Smooth muscle cell (in vitro differentiated cells): Measurements from ENCODE around the gene XKR7. TPM values are rescaled to one million over a fixed set of nuclear protein-coding genes. Genes with fewer than 3 reads are reported as not detected.

ENCODE experiments used
- DNase-seq: peaks from one replicate; lab custom pipeline; 2025; ENCODE audit not compliant: unreplicated experiment; lab: John Stamatoyannopoulos, UW
- H2AFZ ChIP-seq: fragments of 200-600 bp; sonication (generic); 2 replicates; pipeline ENCODE4 v1.6.0; 2016; ENCODE audit warnings: antibody characterized with exemption, low read depth, mild to moderate bottlenecking
- H3F3A ChIP-seq: fragments of 200-600 bp; sonication (generic); 2 replicates; pipeline ENCODE4 v1.6.0; 2017; ENCODE audit warnings: antibody characterized with exemption, low read depth
- H3K27ac ChIP-seq: fragments of 200-600 bp; sonication (generic); 2 replicates; pipeline ENCODE4 v1.5.1; 2016; ENCODE audit warnings: low read depth, mild to moderate bottlenecking
- H3K27me3 ChIP-seq: fragments of 200-600 bp; sonication (generic); 2 replicates; pipeline ENCODE4 v1.6.1; 2016; ENCODE audit warnings: low read depth, mild to moderate bottlenecking
- H3K36me3 ChIP-seq: fragments of 200-600 bp; sonication (generic); 2 replicates; pipeline ENCODE4 v1.5.1; 2016; ENCODE audit warnings: low read depth
- H3K4me1 ChIP-seq: fragments of 200-600 bp; sonication (generic); 2 replicates; pipeline ENCODE4 v1.5.1; 2016; ENCODE audit warnings: low read depth
- H3K4me2 ChIP-seq: fragments of 200-600 bp; sonication (generic); 2 replicates; pipeline ENCODE4 v1.6.0; 2016; ENCODE audit warnings: mild to moderate bottlenecking
- H3K4me3 ChIP-seq: fragments of 200-600 bp; sonication (generic); 2 replicates; pipeline ENCODE4 v1.5.1; 2016; ENCODE audit warnings: mild to moderate bottlenecking
- H3K79me2 ChIP-seq: fragments of 200-600 bp; sonication (generic); 2 replicates; pipeline ENCODE4 v1.6.0; 2016; ENCODE audit warnings: low read depth, mild to moderate bottlenecking
- H3K9ac ChIP-seq: fragments of 200-600 bp; sonication (generic); 2 replicates; pipeline ENCODE4 v1.6.0; 2016; ENCODE audit warnings: low read depth
- H3K9me3 ChIP-seq: fragments of 200-600 bp; sonication (generic); replicated peaks from 2 replicates; pipeline ENCODE4 v1.5.1; 2016; ENCODE audit warnings: low read depth
- H4K20me1 ChIP-seq: fragments of 200-600 bp; sonication (generic); 2 replicates; pipeline ENCODE4 v1.6.0; 2016; ENCODE audit warnings: low read depth
- CTCF ChIP-seq: fragments of 200-600 bp; sonication (generic); IDR thresholded peaks from 2 replicates; pipeline ENCODE4 v1.5.1; 2017; ENCODE audit warnings: borderline replicate concordance, mild to moderate bottlenecking, antibody characterized with exemption; ENCODE audit not compliant: insufficient read depth, poor library complexity, severe bottlenecking
- whole genome bisulfite sequencing: methylation state at CpG from one replicate; pipeline ENCODE4 v1.1.7; 2016; ENCODE audit warnings: low lambda C conversion rate; 5-methylcytosine and 5-hydroxymethylcytosine counted together
- polyA plus RNA-seq: library from polyadenylated mRNA; unstranded; fragments of >200 nt; fragmentation: Nextera tagmentation; extraction: Ambion mirVana; gene quantifications from 2 replicates; pipeline ENCODE4 v1.2.1, GENCODE V29; 2016
- total RNA-seq: library from RNA; depleted of rRNA; stranded (reverse); fragments of >200 nt; gene quantifications from 2 replicates; pipeline ENCODE4 v1.2.3, GENCODE V29; 2014

XKR7 gene
- total and polyA plus RNA-seq, 2 experiments from 2014 or later = not detected

- Histone ChIP-seq H3K9me3 (no peaks in the 10 kb centered on the region), H3K27me3 (peaks cover 36% of the 10 kb centered on the region), H4K20me1 (no peaks in the 10 kb centered on the region), H3K4me3 (no peak overlapping the region), H3K4me1 (peaks cover 7% of the 10 kb centered on the region), H3K79me2 (no peaks in the 10 kb centered on the region), H2AFZ (no peak overlapping the region), H3K9ac (no peak overlapping the region), H3F3A (no peaks in the 10 kb centered on the region), H3K36me3 (no peaks in the 10 kb centered on the region), H3K27ac (no peak overlapping the region), H3K4me2 (no peak overlapping the region)
- WGBS = 31% methylated on average over 4 of the region's 4 CpGs
- no peak for TF ChIP-seq CTCF
- DNase-seq = no peak
Observed at GRCh38 chr20:31972471-31973021, 4.6 kb downstream of the XKR7 start.

GRCh38 chr20:31974296-31974695 lies 6.3 kb downstream of the XKR7 start:
- Histone ChIP-seq H3K9me3 (no peaks in the 10 kb centered on the region), H3K79me2 (no peaks in the 10 kb centered on the region), H4K20me1 (no peaks in the 10 kb centered on the region), H3K4me2 (no peak overlapping the region), H3K27me3 (peaks cover 25% of the 10 kb centered on the region), H3F3A (no peaks in the 10 kb centered on the region), H2AFZ (no peak overlapping the region), H3K4me3 (no peak overlapping the region), H3K9ac (no peak overlapping the region), H3K36me3 (no peaks in the 10 kb centered on the region), H3K4me1 (peaks cover 7% of the 10 kb centered on the region), H3K27ac (no peak overlapping the region)
- no peak for TF ChIP-seq CTCF
- DNase-seq = no peak
- 91% methylated on average over 2 of the region's 2 CpGs for WGBS

- Histone ChIP-seq H3K4me2 (no peak overlapping the region), H3K4me1 (peaks cover 7% of the 10 kb centered on the region), H3K27ac (no peak overlapping the region), H2AFZ (no peak overlapping the region), H4K20me1 (no peaks in the 10 kb centered on the region), H3K79me2 (no peaks in the 10 kb centered on the region), H3K4me3 (no peak overlapping the region), H3K9me3 (no peaks in the 10 kb centered on the region), H3K36me3 (no peaks in the 10 kb centered on the region), H3F3A (no peaks in the 10 kb centered on the region), H3K9ac (no peak overlapping the region), H3K27me3 (peaks cover 18% of the 10 kb centered on the region)
- no peak for DNase-seq
- 43% methylated on average over 10 of the region's 10 CpGs for WGBS
- no peak for TF ChIP-seq CTCF
Observed at GRCh38 chr20:31974951-31975487, 7.1 kb downstream of the XKR7 start.

- H3K4me3 ChIP-seq = no peak overlapping the region
- H3K27me3 ChIP-seq = peaks cover 10% of the 10 kb centered on the region
- peaks cover 7% of the 10 kb centered on the region for H3K4me1 ChIP-seq
- H2AFZ ChIP-seq = no peak overlapping the region
- H3K36me3 ChIP-seq = no peaks in the 10 kb centered on the region
- no peaks in the 10 kb centered on the region for H3F3A ChIP-seq
- no peak overlapping the region for H3K4me2 ChIP-seq
- no peak for DNase-seq
- TF ChIP-seq CTCF = no peak
- WGBS = 86% methylated on average over 2 of the region's 2 CpGs
- H3K27ac ChIP-seq = no peak overlapping the region
- H4K20me1 ChIP-seq = no peaks in the 10 kb centered on the region
- no peak overlapping the region for H3K9ac ChIP-seq
- H3K79me2 ChIP-seq = no peaks in the 10 kb centered on the region
- no peaks in the 10 kb centered on the region for H3K9me3 ChIP-seq
Observed at GRCh38 chr20:31975874-31976273, 7.9 kb downstream of the XKR7 start.
